HEK293 (cell line): ENCODE results near the gene FKBP4.

Source experiments
- ATF2 ChIP-seq: fragments of 450-650 bp; formaldehyde crosslinking; IDR thresholded peaks from 2 replicates; pipeline ENCODE4 v1.5.1; 2016; ENCODE audit warnings: missing biosample characterization, missing genetic modification characterization, low read depth
- CTCF ChIP-seq: fragments of 450-650 bp; formaldehyde crosslinking; IDR thresholded peaks from 2 replicates; pipeline ENCODE4 v1.5.1; 2016; ENCODE audit warnings: missing biosample characterization, missing genetic modification characterization
- PRDM2 ChIP-seq: fragments of 450-650 bp; formaldehyde crosslinking; IDR thresholded peaks from 2 replicates; pipeline ENCODE4 v1.5.1; 2016; ENCODE audit warnings: missing biosample characterization, missing genetic modification characterization, borderline replicate concordance
- SALL2 ChIP-seq: fragments of 450-650 bp; formaldehyde crosslinking; IDR thresholded peaks from 2 replicates; pipeline ENCODE4 v1.5.0; 2017; ENCODE audit warnings: missing biosample characterization, mild to moderate bottlenecking, missing genetic modification characterization, borderline replicate concordance
- TSHZ1 ChIP-seq: fragments of 450-650 bp; formaldehyde crosslinking; IDR thresholded peaks from 2 replicates; pipeline ENCODE4 v1.5.1; 2016; ENCODE audit warnings: missing biosample characterization, missing genetic modification characterization, borderline replicate concordance
- WT1 ChIP-seq: fragments of 450-650 bp; formaldehyde crosslinking; IDR thresholded peaks from 2 replicates; pipeline ENCODE4 v1.5.1; 2016; ENCODE audit warnings: missing biosample characterization, missing genetic modification characterization
- ZBTB21 ChIP-seq: fragments of 450-650 bp; formaldehyde crosslinking; IDR thresholded peaks from 2 replicates; pipeline ENCODE4 v1.5.1; 2017; ENCODE audit warnings: missing biosample characterization, missing genetic modification characterization
- ZBTB26 ChIP-seq: fragments of 450-650 bp; formaldehyde crosslinking; optimal IDR thresholded peaks from 2 replicates; pipeline ENCODE3; 2016; ENCODE audit warnings: missing biosample characterization, mild to moderate bottlenecking, missing genetic modification characterization
- ZFP37 ChIP-seq: fragments of 450-650 bp; formaldehyde crosslinking; IDR thresholded peaks from 2 replicates; pipeline ENCODE4 v1.5.1; 2016; ENCODE audit warnings: missing biosample characterization, missing genetic modification characterization
- ZNF112 ChIP-seq: fragments of 450-650 bp; formaldehyde crosslinking; IDR thresholded peaks from 2 replicates; pipeline ENCODE4 v1.5.0; 2017; ENCODE audit warnings: missing biosample characterization, missing genetic modification characterization
- ZNF121 ChIP-seq: fragments of 450-650 bp; formaldehyde crosslinking; IDR thresholded peaks from 2 replicates; pipeline ENCODE4 v1.5.1; 2016; ENCODE audit warnings: missing biosample characterization, missing genetic modification characterization
- ZNF132 ChIP-seq: fragments of 450-650 bp; formaldehyde crosslinking; IDR thresholded peaks from 2 replicates; pipeline ENCODE4 v1.5.1; 2017; ENCODE audit warnings: missing biosample characterization, missing genetic modification characterization, borderline replicate concordance
- ZNF146 ChIP-seq: fragments of 450-650 bp; formaldehyde crosslinking; IDR thresholded peaks from 2 replicates; pipeline ENCODE4 v1.5.1; 2016; ENCODE audit warnings: missing biosample characterization, missing genetic modification characterization
- ZNF19 ChIP-seq: fragments of 450-650 bp; formaldehyde crosslinking; IDR thresholded peaks from 2 replicates; pipeline ENCODE4; 2016; ENCODE audit warnings: missing biosample characterization, missing genetic modification characterization, low read depth
- ZNF214 ChIP-seq: fragments of 450-650 bp; formaldehyde crosslinking; IDR thresholded peaks from 2 replicates; pipeline ENCODE4 v1.5.1; 2017; ENCODE audit warnings: missing biosample characterization, mild to moderate bottlenecking, missing genetic modification characterization, borderline replicate concordance
- ZNF274 ChIP-seq, 2 experiments: fragments of 200-500 bp in 1 of 2; fragments of 450-650 bp in 1 of 2; sonication (Bioruptor generic) in 1 of 2; formaldehyde crosslinking in 1 of 2; IDR thresholded peaks; 2 replicates each; pipeline versions ENCODE4 v1.5.1 to v1.6.1; 2014 to 2016; ENCODE audit warnings: borderline replicate concordance in 1 of 2, inconsistent platforms in 1 of 2, low read length in 1 of 2, missing biosample characterization in 1 of 2, missing genetic modification characterization in 1 of 2
- ZNF398 ChIP-seq: fragments of 450-650 bp; formaldehyde crosslinking; IDR thresholded peaks from 2 replicates; pipeline ENCODE4 v1.5.1; 2017; ENCODE audit warnings: missing biosample characterization, missing genetic modification characterization
- ZNF433 ChIP-seq: fragments of 450-650 bp; formaldehyde crosslinking; IDR thresholded peaks from 2 replicates; pipeline ENCODE4 v1.5.1; 2016; ENCODE audit warnings: missing biosample characterization, missing genetic modification characterization, low read depth
- ZNF514 ChIP-seq: fragments of 450-650 bp; formaldehyde crosslinking; IDR thresholded peaks from 2 replicates; pipeline ENCODE4 v1.5.1; 2016; ENCODE audit warnings: missing biosample characterization, missing genetic modification characterization
- ZNF621 ChIP-seq: fragments of 450-650 bp; formaldehyde crosslinking; IDR thresholded peaks from 2 replicates; pipeline ENCODE4 v1.5.1; 2017; ENCODE audit warnings: missing biosample characterization, missing genetic modification characterization
- ZNF701 ChIP-seq: fragments of 450-650 bp; formaldehyde crosslinking; IDR thresholded peaks from 2 replicates; pipeline ENCODE4 v1.5.1; 2016; ENCODE audit warnings: missing biosample characterization, missing genetic modification characterization
- ZNF777 ChIP-seq: fragments of 450-650 bp; formaldehyde crosslinking; IDR thresholded peaks from 2 replicates; pipeline ENCODE4 v1.5.1; 2017; ENCODE audit warnings: missing biosample characterization, missing genetic modification characterization, borderline replicate concordance
- ZNF792 ChIP-seq: fragments of 450-650 bp; formaldehyde crosslinking; IDR thresholded peaks from 2 replicates; pipeline ENCODE4 v1.5.1; 2016; ENCODE audit warnings: missing biosample characterization, missing genetic modification characterization

FKBP4 gene

GRCh38 chr12:2752676-2753371 lies 41.9 kb upstream of the FKBP4 start (continued):
- TF ChIP-seq PRDM2 (no peak), ZNF121 (no peak), ZNF214 (tag by site-specific recombination) (no peak), WT1 (tag by site-specific recombination) (no peak), ZNF514 (tag by site-specific recombination) (no peak), ZNF112 (tag by site-specific recombination) (no peak), ZNF19 (tag by site-specific recombination) (no peak), CTCF (tag by site-specific recombination) (peak; percentile 25; the same call in 1 of the 2 replicates), SALL2 (tag by site-specific recombination) (no peak), ZNF777 (tag by site-specific recombination) (no peak), ZNF792 (no peak), ZBTB21 (tag by site-specific recombination) (no peak), TSHZ1 (tag by site-specific recombination) (no peak), ZFP37 (no peak), ZNF433 (tag by site-specific recombination) (no peak), ZNF274 (IDR thresholded peaks at IDR 0.05; ENCODE audit: low read length) (no peak), ZNF274 (tag by site-specific recombination; IDR thresholded peaks at IDR 0.05; ENCODE audit: borderline replicate concordance) (no peak), ZNF132 (tag by site-specific recombination) (no peak), ZNF398 (tag by site-specific recombination) (no peak), ATF2 (tag by site-specific recombination) (no peak), ZNF146 (no peak), ZNF621 (tag by site-specific recombination) (no peak), ZBTB26 (tag by site-specific recombination) (peak; percentile 59), ZNF701 (tag by site-specific recombination) (no peak)
